Measurements from ENCODE around the gene SARDH.

The SARDH gene

GRCh38 chr9:133727876-133728441 lies 10.2 kb downstream of the SARDH start:
- no peaks in the 10 kb centered on the region for H3K9me3 ChIP-seq (ENCODE audit: severe bottlenecking)
- no peaks in the 10 kb centered on the region for H3K36me3 ChIP-seq (ENCODE audit: low read depth)
- DNase-seq (ENCODE audit: low spot score) (peak; percentile 61), ATAC-seq (ENCODE audit: low read depth) (no peak)
- H3K4me1 ChIP-seq (ENCODE audit: insufficient read depth, poor library complexity, severe bottlenecking) = no peaks in the 10 kb centered on the region
- no peak for TF ChIP-seq CTCF (IDR thresholded peaks at IDR 0.05; ENCODE audit: poor library complexity, severe bottlenecking)
- H3K27me3 ChIP-seq (ENCODE audit: insufficient read depth, poor library complexity, severe bottlenecking) = peaks cover 3% of the 10 kb centered on the region
- no peak overlapping the region for H3K27ac ChIP-seq (ENCODE audit: poor library complexity, severe bottlenecking)
- H3K4me3 ChIP-seq (ENCODE audit: severe bottlenecking) = no peak overlapping the region

GRCh38 chr9:133727277-133727875 lies 10.8 kb downstream of the SARDH start:
- no peak; the same call in 2 of the 3 replicates for ATAC-seq (ENCODE audit: low read depth)

GRCh38 chr9:133726401-133727276 lies 11.5 kb downstream of the SARDH start:
- Histone ChIP-seq H3K27me3 (ENCODE audit: insufficient read depth, poor library complexity, severe bottlenecking) (peaks cover 3% of the 10 kb centered on the region), H3K36me3 (ENCODE audit: low read depth) (no peaks in the 10 kb centered on the region), H3K27ac (ENCODE audit: poor library complexity, severe bottlenecking) (no peak overlapping the region), H3K4me1 (ENCODE audit: insufficient read depth, poor library complexity, severe bottlenecking) (no peaks in the 10 kb centered on the region), H3K4me3 (ENCODE audit: severe bottlenecking) (no peak overlapping the region), H3K9me3 (ENCODE audit: severe bottlenecking) (no peaks in the 10 kb centered on the region)
- DNase-seq (ENCODE audit: low spot score) (peak; percentile 46), ATAC-seq (ENCODE audit: low read depth) (peak; percentile 78)
- TF ChIP-seq CTCF (IDR thresholded peaks at IDR 0.05; ENCODE audit: poor library complexity, severe bottlenecking) = peak; percentile 37

More at GRCh38 chr9:133727277-133727875, 10.8 kb downstream of the SARDH start:
- Histone ChIP-seq H3K27me3 (ENCODE audit: insufficient read depth, poor library complexity, severe bottlenecking) (peaks cover 3% of the 10 kb centered on the region), H3K36me3 (ENCODE audit: low read depth) (no peaks in the 10 kb centered on the region), H3K9me3 (ENCODE audit: severe bottlenecking) (no peaks in the 10 kb centered on the region), H3K4me3 (ENCODE audit: severe bottlenecking) (no peak overlapping the region), H3K4me1 (ENCODE audit: insufficient read depth, poor library complexity, severe bottlenecking) (no peaks in the 10 kb centered on the region), H3K27ac (ENCODE audit: poor library complexity, severe bottlenecking) (no peak overlapping the region)
- DNase-seq (ENCODE audit: low spot score) = peak; percentile 45
- no peak for TF ChIP-seq CTCF (IDR thresholded peaks at IDR 0.05; ENCODE audit: poor library complexity, severe bottlenecking)

GRCh38 chr9:133725886-133726285 lies 12.3 kb downstream of the SARDH start:
- DNase-seq (ENCODE audit: low spot score) (no peak), ATAC-seq (ENCODE audit: low read depth) (no peak)
- TF ChIP-seq CTCF (IDR thresholded peaks at IDR 0.05; ENCODE audit: poor library complexity, severe bottlenecking) = no peak
- Histone ChIP-seq H3K9me3 (ENCODE audit: severe bottlenecking) (no peaks in the 10 kb centered on the region), H3K27ac (ENCODE audit: poor library complexity, severe bottlenecking) (no peak overlapping the region), H3K4me3 (ENCODE audit: severe bottlenecking) (no peak overlapping the region), H3K4me1 (ENCODE audit: insufficient read depth, poor library complexity, severe bottlenecking) (no peaks in the 10 kb centered on the region), H3K36me3 (ENCODE audit: low read depth) (no peaks in the 10 kb centered on the region), H3K27me3 (ENCODE audit: insufficient read depth, poor library complexity, severe bottlenecking) (peaks cover 3% of the 10 kb centered on the region)
